Stimulated activated CD8-positive, alpha-beta memory T cell treated with anti-CD3 and anti-CD28 coated beads, Interleukin-2, amount 100 ng/mL, for 48 hours (primary cell): ENCODE data around the gene SSUH2.
"Not testable (repeated sequence)": the region's sequence is repeated elsewhere in the genome, so short reads cannot be mapped to it uniquely, and the experiment has no call there.

Source experiments
- DNase-seq, 2 donors: peaks; one replicate each; pipeline ENCODE4 v3.0.0-alpha.2; 2020; ENCODE audit warnings: low read depth in 2 of 2

The SSUH2 gene

DNA sequence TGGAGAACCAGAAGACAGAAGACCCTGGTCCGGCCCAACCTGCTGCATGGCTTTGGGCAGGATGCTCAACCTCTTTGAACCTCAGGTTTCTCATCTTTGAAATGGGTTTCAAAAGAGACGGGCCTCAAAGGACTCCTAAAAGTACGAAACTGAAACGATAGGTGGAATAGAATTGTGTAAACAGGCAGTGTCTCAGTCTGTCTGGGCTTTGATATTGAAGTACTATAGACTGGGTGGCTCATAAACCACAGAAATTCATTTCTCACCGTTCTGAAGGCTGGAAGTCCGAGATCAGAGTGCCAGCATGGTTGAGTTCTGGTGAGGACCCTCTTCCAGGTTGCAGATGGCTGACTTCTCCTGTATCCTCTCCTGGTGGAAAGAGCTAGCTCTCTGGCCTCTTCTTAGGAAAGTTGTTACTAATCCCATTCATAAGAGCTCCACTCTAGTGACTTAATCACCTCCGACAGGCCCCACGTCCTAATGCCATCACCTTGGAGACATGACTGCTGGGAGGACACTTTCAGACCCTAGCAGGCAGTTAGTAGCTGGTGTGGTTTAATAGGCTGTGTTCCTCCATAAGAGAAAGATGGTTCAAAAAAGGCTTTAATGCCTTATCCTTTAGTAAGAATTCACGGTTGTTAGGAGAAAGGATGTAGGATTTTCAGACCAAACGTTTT, 35.7 kb downstream of the SSUH2 start:
- no peak for DNase-seq

GRCh38 chr3:8608041-8608790, 36.4 kb downstream of the SSUH2 start:
- no peak for DNase-seq

DNA sequence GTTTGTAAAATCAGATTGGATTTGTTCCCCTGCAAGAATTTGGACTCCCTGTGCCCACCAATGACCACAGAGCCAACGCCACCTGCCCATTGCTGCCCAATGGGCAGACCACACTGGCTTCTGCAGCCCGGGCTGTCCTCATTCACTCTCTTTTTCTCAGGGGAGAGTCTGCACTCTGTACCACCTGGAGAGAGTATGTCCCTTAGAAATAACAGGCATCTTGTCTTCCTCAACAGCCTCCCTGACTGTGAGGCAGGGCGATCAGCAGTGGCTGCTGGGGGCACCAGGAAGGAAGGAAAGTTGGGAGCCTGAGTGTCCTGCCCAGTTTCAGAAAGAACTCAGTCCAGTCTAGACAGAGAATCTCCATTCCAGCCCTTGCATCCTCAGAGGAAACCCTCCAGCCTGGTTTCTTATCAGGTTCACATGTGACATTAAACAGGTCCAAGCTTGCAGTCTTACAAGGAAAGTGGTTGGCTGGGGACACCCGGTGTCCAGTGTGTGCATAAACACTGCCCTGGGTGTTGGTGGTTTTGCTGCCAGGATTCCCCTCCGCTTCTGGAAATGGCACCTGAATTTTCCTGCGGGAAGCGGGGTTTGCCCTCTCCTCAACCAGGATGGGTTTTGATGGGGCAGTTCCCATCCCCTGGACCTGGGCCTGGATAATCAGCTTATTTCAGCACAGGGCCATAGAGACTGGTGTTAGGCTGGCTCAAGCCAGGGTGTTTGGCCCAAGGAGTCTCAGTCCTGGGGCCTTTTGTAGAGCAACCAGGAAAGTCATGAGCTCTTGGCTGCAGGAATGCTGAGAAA, 37.2 kb downstream of the SSUH2 start:
- no peak for DNase-seq

DNA sequence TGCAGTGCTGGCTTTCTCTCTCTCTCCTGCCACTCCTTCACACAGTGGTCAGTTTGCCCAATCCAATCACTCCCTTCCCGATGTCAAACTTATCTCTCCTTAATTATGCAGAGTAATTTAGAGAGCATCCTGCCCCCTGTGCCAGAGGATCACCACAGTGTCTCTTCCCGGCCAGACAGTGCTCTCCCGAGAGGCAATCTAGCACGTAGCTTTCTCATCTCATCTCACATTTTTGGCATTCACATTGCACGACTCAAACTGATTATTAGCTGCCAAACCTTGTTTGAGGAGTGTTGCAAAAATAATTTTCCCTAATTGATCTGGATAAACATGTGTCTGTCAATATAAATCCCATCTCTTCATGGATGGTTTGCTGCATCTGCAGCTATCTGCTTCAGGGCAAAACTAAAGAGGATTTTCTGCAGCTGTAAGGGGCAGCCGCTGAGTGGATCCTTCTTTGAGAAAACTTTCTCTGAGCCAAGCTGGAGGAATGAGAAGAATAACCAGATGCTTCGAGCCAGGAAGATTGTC, 37.8 kb downstream of the SSUH2 start:
- no peak for DNase-seq

- DNase-seq = no peak
Observed at GRCh38 chr3:8604988-8605387, 39.6 kb downstream of the SSUH2 start.

DNA sequence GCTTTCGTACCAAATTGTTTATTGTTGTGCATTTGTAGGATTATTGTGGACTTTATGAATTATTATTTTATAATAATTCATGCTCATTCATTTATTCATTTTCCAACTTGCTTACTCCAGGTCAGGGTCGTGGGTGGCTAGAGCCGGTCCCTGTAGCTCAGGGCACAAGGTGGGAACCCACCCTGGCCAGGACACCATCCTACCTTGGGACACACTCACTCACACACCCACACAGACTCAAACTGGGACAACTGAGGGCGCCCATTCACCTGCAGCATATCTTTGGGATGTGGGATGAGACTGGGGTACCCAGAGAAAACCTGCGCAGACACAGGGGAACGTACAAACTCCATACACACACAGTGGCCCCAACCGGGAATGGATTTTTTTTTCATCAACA, 40.6 kb downstream of the SSUH2 start:
- DNase-seq = no peak

- DNase-seq = no peak
Observed at GRCh38 chr3:8603115-8603710, 41.4 kb downstream of the SSUH2 start.

DNA sequence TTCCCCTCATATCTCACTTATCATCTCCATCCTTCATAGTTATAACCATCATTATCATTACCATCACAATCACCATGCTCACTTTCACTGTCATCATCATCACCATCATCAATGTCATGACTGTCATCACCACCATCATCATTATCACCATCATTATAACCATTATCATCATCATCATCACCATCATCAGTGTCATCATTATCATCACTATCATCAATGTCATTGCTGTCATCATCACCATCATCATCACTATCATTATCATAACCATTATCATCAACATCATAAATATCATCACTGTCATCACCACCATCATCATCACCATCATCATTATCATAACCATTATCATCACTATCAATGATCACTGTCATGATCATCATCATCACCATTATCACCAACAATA, 44.1 kb downstream of the SSUH2 start:
- no peak for DNase-seq

GRCh38 chr3:8599146-8599545, 45.5 kb downstream of the SSUH2 start:
- DNase-seq = no peak

GRCh38 chr3:8597219-8597853, 47.3 kb downstream of the SSUH2 start:
- no peak for DNase-seq

- DNase-seq = no peak
Observed at GRCh38 chr3:8596321-8597218, 48.0 kb downstream of the SSUH2 start.

DNA sequence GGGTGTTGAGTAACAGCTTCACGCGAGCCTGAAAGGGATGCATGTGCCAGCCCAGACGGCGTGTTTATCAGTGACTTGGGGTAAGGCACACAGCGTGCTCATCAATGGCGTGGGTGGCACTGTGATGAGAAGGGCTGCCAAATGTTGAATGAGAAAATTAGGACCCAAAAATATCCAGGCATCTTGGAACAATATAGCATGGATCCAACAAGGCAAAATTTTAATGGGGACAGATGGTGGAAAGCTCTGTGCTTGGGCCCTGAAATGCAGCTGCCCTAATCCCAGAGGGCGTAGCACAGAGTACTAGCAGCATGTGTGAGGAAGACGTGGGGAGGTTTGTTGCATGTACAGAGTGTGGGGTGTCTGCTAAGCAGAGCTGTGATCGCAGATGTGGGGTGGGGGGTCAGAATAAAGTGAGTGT, 48.9 kb downstream of the SSUH2 start:
- no peak for DNase-seq

DNA sequence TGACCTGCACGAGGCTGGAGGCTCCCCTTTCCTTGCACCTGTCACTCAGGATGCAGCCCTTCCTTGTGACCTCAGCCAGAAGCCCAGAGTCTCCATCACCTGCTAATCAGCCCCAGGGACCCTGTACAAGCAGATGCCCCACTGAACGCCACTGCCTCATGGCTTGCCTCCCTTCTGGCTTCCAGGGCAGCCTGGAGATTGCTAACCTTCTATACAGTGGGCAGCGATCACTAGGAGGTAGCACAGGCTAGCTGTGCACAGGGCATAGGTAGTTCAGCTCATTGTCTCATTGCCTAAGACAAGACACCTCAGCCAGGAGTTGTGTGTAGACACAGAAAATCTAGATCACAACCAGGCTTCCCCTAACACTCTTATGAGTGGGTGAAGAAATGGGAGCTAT, 49.3 kb downstream of the SSUH2 start:
- no peak for DNase-seq

- DNase-seq = no peak
Observed at GRCh38 chr3:8593021-8593827, 51.4 kb downstream of the SSUH2 start.

- no peak for DNase-seq
Observed at GRCh38 chr3:8589880-8590556, 54.6 kb downstream of the SSUH2 start.

GRCh38 chr3:8584661-8585060, 59.9 kb downstream of the SSUH2 start:
- DNase-seq = no peak

DNA sequence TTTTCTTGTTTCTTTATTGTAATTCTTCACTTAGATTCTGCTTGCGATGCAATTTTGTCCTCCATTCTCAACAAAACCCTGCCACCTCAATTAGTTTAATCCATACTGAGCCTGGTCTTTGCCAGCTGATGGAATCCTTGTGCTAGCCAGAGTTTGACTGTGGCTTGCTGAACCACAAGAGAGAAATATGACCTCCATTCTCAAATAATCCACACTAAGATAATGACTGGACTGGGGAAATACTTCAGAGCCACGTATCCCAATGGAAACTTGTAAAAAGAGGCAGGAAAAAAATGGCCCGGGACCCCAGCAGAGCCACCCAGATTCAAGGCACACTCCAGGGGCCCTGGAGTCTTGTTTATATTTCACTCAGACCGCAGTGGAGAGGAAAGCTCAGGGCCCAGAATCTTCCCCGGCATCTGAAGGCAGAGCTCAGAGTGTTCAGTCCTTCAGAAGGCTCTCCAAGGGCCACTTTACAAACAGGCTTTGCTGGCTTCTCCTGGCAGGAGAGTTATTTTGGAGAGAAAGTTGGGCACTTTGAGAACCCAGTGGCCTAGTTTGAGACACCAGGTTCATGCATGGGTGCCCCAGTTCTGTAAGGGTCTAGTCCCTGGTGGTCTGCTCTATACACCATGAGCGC, 62.7 kb downstream of the SSUH2 start:
- DNase-seq = no peak

DNA sequence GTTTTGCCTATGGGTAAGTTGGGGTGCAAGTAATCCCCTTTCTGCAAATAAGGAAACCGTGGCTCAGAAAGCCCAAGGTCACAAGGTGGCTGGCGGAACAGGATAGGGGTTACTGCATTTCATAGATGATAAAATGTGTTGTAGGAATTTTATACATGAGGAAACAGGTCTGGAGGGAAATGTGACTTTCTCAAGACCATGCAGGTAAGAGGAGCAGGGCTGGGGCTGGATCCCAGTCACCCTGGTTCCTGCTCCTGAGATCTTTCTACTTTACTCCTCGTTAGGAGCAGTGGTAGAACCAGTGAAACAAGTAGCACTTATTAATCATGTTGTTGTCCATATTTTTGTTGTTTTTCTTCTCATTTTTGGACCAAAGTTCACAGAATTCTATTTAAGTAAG, 63.2 kb downstream of the SSUH2 start:
- no peak for DNase-seq

DNA sequence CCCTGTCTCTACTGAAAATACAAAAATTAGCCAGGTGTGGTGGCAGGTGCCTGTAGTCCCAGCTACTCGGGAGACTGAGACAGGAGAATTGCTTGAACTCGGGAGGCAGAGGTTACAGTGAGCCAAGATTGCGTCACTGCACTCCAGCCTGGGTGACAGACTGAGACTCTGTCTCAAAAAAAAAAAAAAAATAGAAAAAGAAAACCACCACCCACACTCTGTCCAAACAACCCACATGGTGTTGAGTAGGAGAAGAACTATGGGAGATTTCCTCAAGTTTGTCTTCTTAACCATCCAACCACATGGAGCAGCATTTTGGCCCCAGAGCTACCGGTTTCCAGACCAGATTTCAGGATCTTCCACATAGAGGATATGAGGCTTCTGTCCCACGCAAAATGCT, 64.2 kb downstream of the SSUH2 start:
- not testable (repeated sequence) for DNase-seq
